Astrocyte of the spinal cord (primary cell): ENCODE results near the gene KPNA6.
"Not testable (repeated sequence)": the region's sequence is repeated elsewhere in the genome, so short reads cannot be mapped to it uniquely, and the experiment has no call there.

Source experiments
- DNase-seq: peaks from one replicate; pipeline ENCODE4 v3.0.0; 2011; ENCODE audit warnings: low read depth, low spot score
- H3K4me3 ChIP-seq: 2 replicates; pipeline ENCODE4 v1.5.1; 2011; ENCODE audit warnings: low read depth, mild to moderate bottlenecking, low read length, moderate library complexity
- in situ Hi-C: cut with HindIII; loops from 2 replicates; pipeline ENCODE4 v1.10.0; 2017; ENCODE audit warnings: low sequenced_read_pairs
- TF ChIP-seq, protein P1 (sequence below): IDR thresholded peaks from 2 replicates; pipeline ENCODE4 v1.5.1; 2012; ENCODE audit warnings: low read depth, mild to moderate bottlenecking, low read length, inconsistent platforms

KPNA6 gene

DNA sequence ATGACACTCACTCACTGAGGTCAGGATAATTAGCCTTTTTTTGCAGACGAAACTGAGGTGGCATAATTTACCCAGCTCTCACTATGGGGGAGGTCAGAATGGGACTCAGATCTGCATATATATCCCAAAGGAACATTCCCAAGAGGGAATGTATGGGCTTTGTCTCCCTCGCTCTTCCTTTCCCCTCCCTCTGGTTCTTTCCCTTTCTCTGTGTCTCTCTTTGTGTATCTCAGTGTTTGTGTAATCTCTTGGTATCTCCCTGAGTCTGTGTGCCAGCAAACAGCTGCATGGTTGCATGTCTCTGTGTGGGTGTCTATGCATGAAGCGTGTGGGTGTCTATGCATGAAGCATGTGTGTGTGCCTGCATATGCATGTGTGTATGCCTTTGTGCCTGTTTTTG lies 30.4 kb upstream of the KPNA6 start:
- DNase-seq, result no peak
- in situ Hi-C loops, result no loop called here
- H3K4me3 ChIP-seq, result no peak overlapping the region
- TF ChIP-seq, protein P1, sequence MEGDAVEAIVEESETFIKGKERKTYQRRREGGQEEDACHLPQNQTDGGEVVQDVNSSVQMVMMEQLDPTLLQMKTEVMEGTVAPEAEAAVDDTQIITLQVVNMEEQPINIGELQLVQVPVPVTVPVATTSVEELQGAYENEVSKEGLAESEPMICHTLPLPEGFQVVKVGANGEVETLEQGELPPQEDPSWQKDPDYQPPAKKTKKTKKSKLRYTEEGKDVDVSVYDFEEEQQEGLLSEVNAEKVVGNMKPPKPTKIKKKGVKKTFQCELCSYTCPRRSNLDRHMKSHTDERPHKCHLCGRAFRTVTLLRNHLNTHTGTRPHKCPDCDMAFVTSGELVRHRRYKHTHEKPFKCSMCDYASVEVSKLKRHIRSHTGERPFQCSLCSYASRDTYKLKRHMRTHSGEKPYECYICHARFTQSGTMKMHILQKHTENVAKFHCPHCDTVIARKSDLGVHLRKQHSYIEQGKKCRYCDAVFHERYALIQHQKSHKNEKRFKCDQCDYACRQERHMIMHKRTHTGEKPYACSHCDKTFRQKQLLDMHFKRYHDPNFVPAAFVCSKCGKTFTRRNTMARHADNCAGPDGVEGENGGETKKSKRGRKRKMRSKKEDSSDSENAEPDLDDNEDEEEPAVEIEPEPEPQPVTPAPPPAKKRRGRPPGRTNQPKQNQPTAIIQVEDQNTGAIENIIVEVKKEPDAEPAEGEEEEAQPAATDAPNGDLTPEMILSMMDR, result no peak

DNA sequence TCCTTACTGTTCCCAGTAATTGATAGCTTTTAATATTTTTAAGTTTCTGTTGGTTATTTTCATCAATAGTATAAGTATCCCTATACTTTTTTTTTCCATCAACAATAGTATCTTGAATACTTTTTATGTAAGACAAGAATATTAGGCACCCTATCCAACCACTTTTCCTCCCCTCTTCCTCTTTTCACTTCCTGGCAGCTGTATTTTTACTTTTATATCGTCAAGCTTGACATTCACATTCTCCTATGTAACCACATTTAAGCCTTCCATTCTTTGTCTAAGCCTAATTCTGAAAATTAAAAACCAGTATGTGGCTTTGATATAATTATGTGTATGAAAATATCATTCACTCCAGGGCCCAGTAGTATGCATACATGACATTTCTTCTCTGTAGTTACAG lies 25.8 kb upstream of the KPNA6 start:
- H3K4me3 ChIP-seq, result no peak overlapping the region
- in situ Hi-C loops, result no loop called here
- no peak for DNase-seq
- TF ChIP-seq, protein P1, result no peak

- H3K4me3 ChIP-seq, in situ Hi-C loops, DNase-seq: not testable (repeated sequence)
These were observed 21.5 kb upstream of the KPNA6 start for GRCh38 chr1:32086381-32086780.

- TF ChIP-seq, protein P1, result no peak
- no peak for DNase-seq
- in situ Hi-C loops, result no loop called here
- no peak overlapping the region for H3K4me3 ChIP-seq
These were observed 16.7 kb upstream of the KPNA6 start for GRCh38 chr1:32091176-32091575.

GRCh38 chr1:32091591-32091990 lies 16.3 kb upstream of the KPNA6 start:
- TF ChIP-seq, protein P1, result no peak
- in situ Hi-C loops, result no loop called here
- H3K4me3 ChIP-seq, result no peak overlapping the region
- DNase-seq, result no peak

GRCh38 chr1:32094746-32095521 lies 12.9 kb upstream of the KPNA6 start:
- H3K4me3 ChIP-seq, result no peak overlapping the region
- in situ Hi-C loops, result no loop called here
- TF ChIP-seq, protein P1, result no peak
- DNase-seq, result no peak

DNA sequence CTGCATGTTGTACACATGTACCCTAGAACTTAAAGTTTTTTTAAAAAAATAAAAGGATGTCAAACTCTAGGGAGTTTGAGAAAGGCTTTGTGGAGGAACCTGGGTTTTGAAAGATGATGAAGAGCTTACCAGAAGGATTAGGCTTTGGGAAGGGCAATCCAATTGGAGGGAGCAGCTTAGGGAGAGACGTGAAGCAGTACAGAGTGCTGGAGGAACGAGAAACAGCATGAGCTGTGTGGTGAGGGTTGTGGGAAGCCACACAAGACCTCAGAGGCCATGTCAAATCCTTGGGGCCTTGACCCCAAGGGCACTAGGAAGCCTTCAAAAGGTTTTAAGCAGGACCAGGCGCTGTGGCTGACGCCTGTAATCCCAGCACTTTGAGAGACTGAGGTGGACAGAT lies 8.4 kb upstream of the KPNA6 start:
- TF ChIP-seq, protein P1, result no peak
- DNase-seq, result no peak
- no peak overlapping the region for H3K4me3 ChIP-seq
- in situ Hi-C loops, result no loop called here
